K562 (cell line): ENCODE measurements around the gene SCLY.

ENCODE experiments used
- ARID3A ChIP-seq: IDR thresholded peaks from 2 replicates; pipeline ENCODE4 v1.6.1; 2012; ENCODE audit warnings: low read depth, low read length, improper control_type of control experiment, borderline replicate concordance
- ATF1 ChIP-seq, 2 experiments: fragments of 450-650 bp in 1 of 2; IDR thresholded peaks; 2 replicates each; pipeline ENCODE4 v1.6.1; 2016; ENCODE audit warnings: missing compliant biosample characterization in 1 of 2, missing genetic modification characterization in 1 of 2
- ATF3 ChIP-seq, 2 experiments: fragments of 450-650 bp in 1 of 2; sonication (generic) in 1 of 2; formaldehyde crosslinking in 1 of 2; IDR thresholded peaks in 1 of 2; conservative IDR thresholded peaks in 1 of 2; 2 replicates each; pipeline versions ENCODE4 v1.6.1 to v1.8.1; 2016 to 2023; ENCODE audit warnings: mild to moderate bottlenecking in 2 of 2, moderate library complexity in 2 of 2, inconsistent platforms in 1 of 2, missing genetic modification reagents in 1 of 2
- CTBP1 ChIP-seq: fragments of 450-650 bp; IDR thresholded peaks from 2 replicates; pipeline ENCODE4 v1.6.1; 2016; ENCODE audit warnings: borderline replicate concordance
- GATA2 ChIP-seq: sonication (generic); formaldehyde crosslinking; IDR thresholded peaks from 2 replicates; pipeline ENCODE4 v1.4.0; 2020; ENCODE audit warnings: mild to moderate bottlenecking, missing genetic modification reagents
- IRF9 ChIP-seq: fragments of 450-650 bp; IDR thresholded peaks from 2 replicates; pipeline ENCODE4 v1.6.1; 2016; ENCODE audit warnings: missing biosample characterization, missing genetic modification characterization
- PHF8 ChIP-seq: fragments of 200-600 bp; sonication (generic); IDR thresholded peaks from 2 replicates; pipeline ENCODE4 v1.6.1; 2012; ENCODE audit warnings: mixed run types, mild to moderate bottlenecking, inconsistent platforms, low read length, moderate library complexity, borderline replicate concordance
- RBM15 ChIP-seq: fragments of 200-400 bp; formaldehyde crosslinking; IDR thresholded peaks from 2 replicates; pipeline ENCODE4 v1.6.1; 2018; ENCODE audit warnings: mild to moderate bottlenecking, low read length, moderate library complexity; ENCODE audit not compliant: insufficient read depth
- TF ChIP-seq, protein P1 (sequence below), 3 experiments: IDR thresholded peaks in 2 of 3; conservative IDR thresholded peaks in 1 of 3; 2 replicates each; pipeline ENCODE4 v1.5.1; 2011 to 2012; ENCODE audit warnings: low read length in 3 of 3, mild to moderate bottlenecking in 3 of 3, control low read depth in 2 of 3, improper control_type of control experiment in 1 of 3, inconsistent platforms in 1 of 3, low read depth in 1 of 3, mixed read lengths in 1 of 3, moderate library complexity in 1 of 3; ENCODE audit not compliant: insufficient read depth in 2 of 3

GRCh38 chr2:238130696-238131628 is 70.2 kb downstream of the SCLY start:
- TF ChIP-seq, protein P1, sequence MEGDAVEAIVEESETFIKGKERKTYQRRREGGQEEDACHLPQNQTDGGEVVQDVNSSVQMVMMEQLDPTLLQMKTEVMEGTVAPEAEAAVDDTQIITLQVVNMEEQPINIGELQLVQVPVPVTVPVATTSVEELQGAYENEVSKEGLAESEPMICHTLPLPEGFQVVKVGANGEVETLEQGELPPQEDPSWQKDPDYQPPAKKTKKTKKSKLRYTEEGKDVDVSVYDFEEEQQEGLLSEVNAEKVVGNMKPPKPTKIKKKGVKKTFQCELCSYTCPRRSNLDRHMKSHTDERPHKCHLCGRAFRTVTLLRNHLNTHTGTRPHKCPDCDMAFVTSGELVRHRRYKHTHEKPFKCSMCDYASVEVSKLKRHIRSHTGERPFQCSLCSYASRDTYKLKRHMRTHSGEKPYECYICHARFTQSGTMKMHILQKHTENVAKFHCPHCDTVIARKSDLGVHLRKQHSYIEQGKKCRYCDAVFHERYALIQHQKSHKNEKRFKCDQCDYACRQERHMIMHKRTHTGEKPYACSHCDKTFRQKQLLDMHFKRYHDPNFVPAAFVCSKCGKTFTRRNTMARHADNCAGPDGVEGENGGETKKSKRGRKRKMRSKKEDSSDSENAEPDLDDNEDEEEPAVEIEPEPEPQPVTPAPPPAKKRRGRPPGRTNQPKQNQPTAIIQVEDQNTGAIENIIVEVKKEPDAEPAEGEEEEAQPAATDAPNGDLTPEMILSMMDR (IDR thresholded peaks at IDR 0.05 in 2 of 3, conservative IDR thresholded peaks at IDR 0.05 in 1 of 3; ENCODE audit: insufficient read depth in 2 of 3, low read depth in 1 of 3, low read length in 3 of 3): no peak
- TF ChIP-seq RBM15 (no peak), ATF1 (CRISPR knock-in tag; IDR thresholded peaks at IDR 0.05) (no peak), ATF1 (tag; IDR thresholded peaks at IDR 0.05) (no peak), GATA2 (CRISPR knock-in tag) (no peak), CTBP1 (no peak), ARID3A (no peak), IRF9 (tag) (no peak), ATF3 (IDR thresholded peaks at IDR 0.05) (no peak), ATF3 (CRISPR knock-in tag; conservative IDR thresholded peaks at IDR 0.05) (no peak), PHF8 (no peak)
